ENCODE data around the gene S100A4.

The S100A4 gene

GRCh38 chr1:153546796-153547559 lies 1.4 kb upstream of the S100A4 start:
- no peak for DNase-seq

- DNase-seq = no peak
These were observed 765 bp upstream of the S100A4 start for GRCh38 chr1:153546371-153546770.

- DNase-seq = no peak
These were observed 1.0 kb downstream of the S100A4 start for GRCh38 chr1:153544453-153545066.

DNA sequence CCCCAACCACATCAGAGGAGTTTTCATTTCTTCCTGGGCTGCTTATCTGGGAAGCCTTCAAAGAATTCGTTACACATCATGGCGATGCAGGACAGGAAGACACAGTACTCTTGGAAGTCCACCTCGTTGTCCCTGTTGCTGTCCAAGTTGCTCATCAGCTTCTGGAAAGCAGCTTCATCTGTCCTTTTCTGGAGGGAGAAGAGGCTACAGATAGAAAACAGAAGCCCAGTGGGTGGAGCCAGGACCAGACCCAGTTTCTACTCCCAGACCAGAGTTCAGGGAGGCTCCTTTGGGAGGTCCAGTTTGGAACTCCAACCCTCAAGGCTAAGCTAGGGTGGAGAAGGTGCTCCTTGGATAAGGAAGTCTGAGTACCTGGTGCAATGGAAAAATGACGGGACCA lies 1.9 kb downstream of the S100A4 start:
- no peak for DNase-seq

DNA sequence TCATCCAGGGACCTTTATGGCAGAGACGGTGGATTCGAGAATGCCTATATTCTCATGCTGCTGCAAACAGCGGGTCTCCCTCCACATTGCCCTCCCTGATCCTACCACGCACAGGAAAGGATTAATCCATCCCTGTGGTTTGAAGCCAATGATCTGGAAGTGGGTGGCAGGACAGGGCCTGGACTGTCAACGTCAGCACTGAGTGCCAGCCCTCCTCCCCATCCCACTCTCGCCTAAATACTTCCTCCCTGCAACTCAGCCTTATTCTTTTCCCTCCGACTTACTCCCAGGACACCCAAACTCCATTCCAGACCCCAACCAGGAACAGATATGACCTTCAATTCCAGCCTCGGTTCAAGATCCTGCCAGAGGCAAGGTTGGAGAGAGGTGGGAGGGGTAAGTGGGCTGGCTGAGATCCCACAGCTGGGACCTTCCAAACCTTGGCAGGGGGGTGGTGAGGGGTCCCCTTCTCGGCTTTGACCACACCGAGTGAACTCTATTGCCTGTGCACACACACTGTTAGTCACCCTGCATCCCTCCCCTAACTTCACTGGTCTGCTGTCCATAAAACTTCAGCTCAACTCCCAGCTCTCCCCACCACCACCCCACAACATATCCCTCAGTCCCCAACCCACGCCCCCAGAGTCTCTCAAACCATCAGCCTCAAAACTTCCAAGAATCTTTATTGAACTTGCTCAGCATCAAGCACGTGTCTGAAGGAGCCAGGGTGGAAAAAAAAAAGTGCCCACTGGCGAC lies 2.5 kb downstream of the S100A4 start:
- no peak for DNase-seq

GRCh38 chr1:153541641-153542590 lies 3.7 kb downstream of the S100A4 start:
- DNase-seq = no peak

DNA sequence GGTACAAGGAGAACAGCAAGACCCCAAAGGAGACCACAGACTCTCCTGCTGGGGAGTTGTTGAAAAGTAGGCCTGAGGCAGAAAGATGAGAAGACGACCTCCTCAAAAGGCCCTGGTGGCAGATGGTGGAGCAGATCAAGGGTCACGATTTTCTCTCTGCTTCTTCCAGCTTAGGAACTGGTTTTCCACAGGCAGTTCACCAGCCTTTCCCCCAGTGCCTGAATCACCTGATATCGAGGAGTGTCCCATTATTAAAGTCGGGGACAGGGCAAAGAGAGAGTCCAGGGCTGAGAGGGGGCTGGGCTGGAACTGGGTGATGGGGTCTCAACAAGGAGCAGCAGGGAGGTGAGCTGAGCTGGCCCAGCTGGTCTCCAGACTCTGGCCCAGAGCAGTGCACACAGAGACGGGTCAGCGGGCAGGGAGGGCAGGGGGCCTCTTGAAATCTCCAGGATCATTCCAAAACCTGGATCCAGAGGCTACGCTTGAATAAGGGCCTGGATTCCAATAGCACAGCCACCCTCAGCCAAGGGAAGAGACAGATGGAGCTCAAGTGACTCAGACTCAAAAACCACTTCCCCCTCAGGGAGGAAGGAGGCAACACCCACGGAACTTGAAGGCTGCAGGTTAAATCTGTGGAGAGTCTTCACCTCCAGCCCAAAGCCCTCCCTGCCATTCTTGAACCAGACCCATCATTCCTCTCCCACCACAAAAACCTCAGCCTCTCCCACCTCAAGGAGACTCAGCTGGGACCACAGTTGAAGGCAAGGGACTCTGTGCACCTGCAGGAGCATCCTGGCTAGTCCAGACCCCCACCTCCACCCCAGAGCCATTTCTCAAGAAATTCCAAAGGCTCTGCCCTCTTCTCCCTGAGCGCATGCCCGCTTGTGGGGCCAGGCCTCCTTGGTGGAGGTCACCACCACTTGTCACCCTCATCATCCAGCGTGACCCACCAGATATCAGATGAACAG lies 4.9 kb downstream of the S100A4 start, which contains the start of gene S100A5:
TSS of gene S100A5 (minus strand) at position 541 of the 968 bp plus-strand sequence. CDS start 743 bp downstream, outside the sequence.
- DNase-seq = no peak

- no peak for DNase-seq
These were observed 6.1 kb downstream of the S100A4 start for GRCh38 chr1:153539395-153540093.

GRCh38 chr1:153538315-153538821 lies 7.2 kb downstream of the S100A4 start:
- no peak for DNase-seq

GRCh38 chr1:153537376-153537730 lies 8.3 kb downstream of the S100A4 start:
- no peak for DNase-seq

DNA sequence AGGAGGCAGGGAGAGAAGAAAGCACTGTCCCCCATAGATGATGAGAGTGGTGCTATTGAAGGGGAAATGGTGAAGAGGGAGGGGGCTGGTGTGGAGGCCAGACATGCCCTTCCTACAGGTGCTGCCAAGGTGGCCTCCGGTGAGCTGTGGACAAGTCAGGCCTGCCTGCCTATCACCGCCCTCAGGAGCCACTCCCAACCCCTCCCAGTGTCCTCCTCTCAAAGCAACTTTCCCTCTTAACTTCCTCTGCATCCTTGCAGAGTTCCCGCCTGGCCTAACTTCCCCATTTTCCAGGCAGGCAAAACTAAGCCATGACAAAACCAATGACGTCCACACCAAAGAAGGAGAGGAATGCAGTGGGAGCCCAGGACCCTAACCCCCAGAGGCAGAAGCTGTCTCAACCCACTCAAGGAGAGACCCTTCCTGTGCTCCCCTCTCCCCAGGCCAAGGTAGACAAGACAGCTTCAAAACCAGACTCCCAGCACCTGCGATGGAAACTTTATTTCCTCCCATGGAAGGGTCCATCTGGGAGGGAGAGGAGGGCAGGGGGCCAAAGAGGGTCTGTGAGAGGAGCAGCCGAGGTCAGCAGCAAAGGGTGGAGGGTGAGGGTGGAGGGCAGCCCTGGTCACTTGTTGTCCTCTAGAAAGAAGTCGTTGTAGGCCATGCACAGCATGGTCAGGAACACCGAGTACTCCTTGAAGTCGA lies 8.8 kb downstream of the S100A4 start:
- no peak for DNase-seq

- no peak for DNase-seq
These were observed 9.5 kb downstream of the S100A4 start for GRCh38 chr1:153536012-153536670.

- DNase-seq = no peak
These were observed 10.2 kb downstream of the S100A4 start, which contains the start of gene S100A6 for GRCh38 chr1:153535242-153536011. S100A6 (minus strand) TSS chr1:153535991; CDS start chr1:153535339, 652 bp downstream.

- no peak for DNase-seq
These were observed 10.7 kb downstream of the S100A4 start for GRCh38 chr1:153534925-153535241.

GRCh38 chr1:153534226-153534924 lies 11.2 kb downstream of the S100A4 start:
- no peak for DNase-seq

DNA sequence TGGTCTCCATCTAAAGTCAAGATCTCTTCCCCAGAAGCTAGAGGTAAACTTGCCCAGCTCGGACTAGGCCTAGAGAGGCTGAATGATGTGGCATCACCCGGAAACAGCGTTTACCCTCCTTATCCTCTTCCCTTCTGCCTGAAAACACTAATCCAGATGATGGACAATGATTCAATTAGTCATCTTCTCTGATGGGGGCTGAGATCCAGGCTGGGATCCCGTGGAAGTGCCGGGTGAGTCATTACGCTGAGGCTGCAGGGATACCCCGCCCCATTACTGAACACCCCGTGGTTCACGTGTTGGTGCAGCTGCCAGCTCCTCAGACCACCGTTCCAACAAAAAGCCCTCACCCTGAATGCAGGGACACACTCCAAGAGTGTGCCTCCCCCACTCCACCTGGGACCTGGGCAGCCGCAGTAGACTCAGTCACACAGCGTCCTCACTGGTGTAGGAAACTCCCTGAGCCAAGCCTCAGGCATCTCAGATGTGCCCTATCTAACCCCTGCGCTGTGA lies 11.9 kb downstream of the S100A4 start:
- DNase-seq = no peak

- DNase-seq = no peak
These were observed 12.6 kb downstream of the S100A4 start for GRCh38 chr1:153532769-153533599.
